Kidney (tissue), 14 donors: ENCODE results near the gene PDZD2. TPM values are rescaled to one million over a fixed set of nuclear protein-coding genes. Genes with fewer than 3 reads are reported as not detected.
A peak's percentile ranks its signal among the peaks of the same experiment; 100 is the strongest.

ENCODE experiments used
- DNase-seq, 5 donors: peaks; one replicate each; pipeline ENCODE4 v3.0.0-alpha.2; 2013 to 2020
- FAIRE-seq: peaks from 2 replicates; lab custom pipeline; 2012; peaks lifted over from hg19 to GRCh38; lab: Jason Lieb, UNC
- H3K27ac ChIP-seq, 2 donors: one replicate each; pipeline ENCODE4 v1.7.0; 2013; ENCODE audit warnings: low read depth in 2 of 2, low read length in 2 of 2, inconsistent platforms in 1 of 2
- H3K27me3 ChIP-seq: one replicate; pipeline ENCODE4 v1.7.1; 2013; ENCODE audit warnings: low read length, inconsistent platforms; ENCODE audit not compliant: control insufficient read depth, insufficient read depth
- H3K36me3 ChIP-seq, 3 donors: one replicate each; pipeline versions ENCODE4 v1.7.0 to v1.7.1; 2013; ENCODE audit warnings: low read length in 3 of 3, control low read depth in 1 of 3, inconsistent platforms in 1 of 3; ENCODE audit not compliant: insufficient read depth in 3 of 3, control insufficient read depth in 2 of 3
- H3K4me1 ChIP-seq, 3 donors: one replicate each; pipeline versions ENCODE4 v1.7.0 to v1.7.1; 2013; ENCODE audit warnings: low read length in 3 of 3, inconsistent platforms in 1 of 3, low read depth in 1 of 3; ENCODE audit not compliant: control insufficient read depth in 2 of 3, insufficient read depth in 2 of 3
- H3K4me3 ChIP-seq, 3 donors: one replicate each; pipeline versions ENCODE4 v1.7.0 to v1.8.1; 2013; ENCODE audit warnings: low read length in 3 of 3, control low read depth in 1 of 3, inconsistent platforms in 1 of 3
- H3K9ac ChIP-seq, 3 donors: one replicate each; pipeline versions ENCODE4 v1.7.0 to v1.7.1; 2013; ENCODE audit warnings: low read length in 3 of 3, control low read depth in 1 of 3, inconsistent platforms in 1 of 3
- H3K9me3 ChIP-seq, 3 donors: one replicate each; pipeline versions ENCODE4 v1.7.0 to v1.7.1; 2013; ENCODE audit warnings: low read length in 3 of 3, control low read depth in 1 of 3, inconsistent platforms in 1 of 3; ENCODE audit not compliant: control insufficient read depth in 2 of 3, insufficient read depth in 1 of 3
- CTCF ChIP-seq: IDR thresholded peaks from 3 replicates; pipeline ENCODE4 v1.5.1; 2012; ENCODE audit warnings: mild to moderate bottlenecking, moderate library complexity, borderline replicate concordance; ENCODE audit not compliant: insufficient read depth; ENCODE audit errors: extremely low read depth
- intact Hi-C: fragments of 100-400 bp; cut with DNase I; formaldehyde crosslinking; loops from one replicate; pipeline ENCODE4 v1.11.1; 2022
- polyA plus RNA-seq: library from polyadenylated mRNA; stranded (reverse); fragments of 350-450 nt; fragmentation: Illumina TruSeq; extraction: RNeasy Lipid Tissue Mini Kit (QIAGEN cat#74804); gene quantifications from one replicate; pipeline ENCODE4 v1.2.3, GENCODE V29; 2014; ENCODE audit warnings: low read depth, low replicate concordance; ENCODE audit not compliant: insufficient read depth
- total RNA-seq: library from RNA; stranded (reverse); fragmentation: NEBNext Ultra II Directional; extraction: Animal tissue kit (Norgen Biotek cat#: 25700); gene quantifications from one replicate; pipeline ENCODE4 v1.2.1, GENCODE V29; 2021
- donor health status: control.
- donor health status: control.
- donor health status: control.
- donor health status: control.
- donor health status: control.
- donor health status: DM: yes; HTN: yes; CAD: no.
- donor health status: Normal renal cell carcinoma (clear cell type).

PDZD2 gene
- total and polyA plus RNA-seq, 2 donors from 2014 or later = 6.2 to 14.8 TPM

DNA sequence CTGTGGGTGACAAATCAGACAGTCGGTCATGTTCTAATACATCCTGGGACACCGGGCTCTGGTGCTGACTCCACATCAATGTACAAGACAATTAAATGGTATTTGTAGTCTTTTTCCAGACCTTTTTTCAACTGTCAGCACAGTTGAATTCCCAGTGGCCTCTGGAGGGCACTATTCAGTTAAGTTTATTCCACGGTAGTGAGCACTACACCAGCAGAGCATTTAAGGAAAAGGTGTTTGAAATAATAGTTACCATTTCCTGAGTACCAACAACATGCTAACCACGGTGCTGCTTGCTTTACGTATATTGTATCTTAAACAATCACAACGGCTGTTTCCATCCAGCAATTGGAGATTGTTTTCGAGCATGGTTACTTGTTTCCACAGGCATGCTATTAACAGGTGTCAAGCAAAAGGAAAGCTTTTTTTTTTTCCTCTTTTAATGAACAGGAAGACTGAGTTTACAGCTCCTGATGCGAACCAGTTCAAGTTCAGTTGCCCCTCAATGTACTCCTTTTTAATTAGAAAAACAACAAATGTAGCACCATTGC lies 186.7 kb downstream of the PDZD2 start:
- peak; percentile 73 for TF ChIP-seq CTCF
- H3K27ac ChIP-seq = no peak overlapping the region

GRCh38 chr5:31827867-31828266 lies 188.9 kb downstream of the PDZD2 start:
- H3K27ac ChIP-seq = no peak overlapping the region
- no peaks in the 10 kb centered on the region for H3K36me3 ChIP-seq
- H3K9me3 ChIP-seq = peaks cover 0 to 7% (median 4%) of the 10 kb centered on the region in 3 donors
- no peak for FAIRE-seq
- H3K4me3 ChIP-seq = no peak overlapping the region
- no peaks in the 10 kb centered on the region for H3K4me1 ChIP-seq
- no peak for TF ChIP-seq CTCF
- intact Hi-C loops = loop anchor here (10.0 kb wide), 1 partner anchor 247 kb away; no protein-coding TSS in a partner anchor
- H3K9ac ChIP-seq = no peak overlapping the region
- no peaks in the 10 kb centered on the region for H3K27me3 ChIP-seq
- DNase-seq = no peak

More for the DNA sequence above, 186.7 kb downstream of the PDZD2 start:
- Histone ChIP-seq H3K9me3 (peaks cover 0 to 7% (median 4%) of the 10 kb centered on the region in 3 donors), H3K27me3 (no peaks in the 10 kb centered on the region), H3K4me1 (no peaks in the 10 kb centered on the region), H3K9ac (no peak overlapping the region), H3K4me3 (no peak overlapping the region), H3K36me3 (no peaks in the 10 kb centered on the region)
- DNase-seq (peak in 4 of 5 donors; percentile 60 to 89 (median 68)), FAIRE-seq (peak; percentile 21)
- intact Hi-C loops = loop anchor here (10.0 kb wide), 1 partner anchor 249 kb away; no protein-coding TSS in a partner anchor

DNA sequence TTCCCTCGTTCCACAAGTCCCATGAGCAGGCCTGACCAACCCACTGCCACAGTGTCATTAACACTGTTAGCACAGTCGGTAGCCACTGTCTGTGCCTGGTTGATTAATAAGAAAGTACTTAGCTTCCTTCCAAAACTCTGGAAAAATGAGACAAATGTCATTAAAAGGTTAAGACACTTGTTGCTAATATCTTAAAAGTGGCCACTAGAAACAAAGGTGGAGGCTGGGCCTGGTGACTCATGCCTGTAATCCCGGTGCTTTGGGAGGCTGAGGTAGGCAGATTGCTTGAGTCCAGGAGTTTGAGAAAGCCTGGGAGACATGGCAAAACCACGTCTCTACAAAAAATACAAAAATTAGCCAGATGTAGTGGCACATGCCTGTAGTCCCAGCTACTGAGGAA lies 194.0 kb downstream of the PDZD2 start:
- H3K27me3 ChIP-seq = no peaks in the 10 kb centered on the region
- peaks cover 0 to 7% (median 4%) of the 10 kb centered on the region in 3 donors for H3K9me3 ChIP-seq
- TF ChIP-seq CTCF = no peak
- FAIRE-seq (no peak), DNase-seq (no peak)
- no peaks in the 10 kb centered on the region for H3K4me1 ChIP-seq
- intact Hi-C loops = no loop called here
- H3K36me3 ChIP-seq = no peaks in the 10 kb centered on the region
- no peak overlapping the region for H3K27ac ChIP-seq
- no peak overlapping the region for H3K9ac ChIP-seq
- H3K4me3 ChIP-seq = no peak overlapping the region
